ENCODE results near the gene RPL18A. TPM values are rescaled to one million over a fixed set of nuclear protein-coding genes. Genes with fewer than 3 reads are reported as not detected.

The RPL18A gene
- polyA plus RNA-seq, 2 of the 4 experiments (the other 2 are of a cell fraction): 696 to 1,807 TPM

DNA sequence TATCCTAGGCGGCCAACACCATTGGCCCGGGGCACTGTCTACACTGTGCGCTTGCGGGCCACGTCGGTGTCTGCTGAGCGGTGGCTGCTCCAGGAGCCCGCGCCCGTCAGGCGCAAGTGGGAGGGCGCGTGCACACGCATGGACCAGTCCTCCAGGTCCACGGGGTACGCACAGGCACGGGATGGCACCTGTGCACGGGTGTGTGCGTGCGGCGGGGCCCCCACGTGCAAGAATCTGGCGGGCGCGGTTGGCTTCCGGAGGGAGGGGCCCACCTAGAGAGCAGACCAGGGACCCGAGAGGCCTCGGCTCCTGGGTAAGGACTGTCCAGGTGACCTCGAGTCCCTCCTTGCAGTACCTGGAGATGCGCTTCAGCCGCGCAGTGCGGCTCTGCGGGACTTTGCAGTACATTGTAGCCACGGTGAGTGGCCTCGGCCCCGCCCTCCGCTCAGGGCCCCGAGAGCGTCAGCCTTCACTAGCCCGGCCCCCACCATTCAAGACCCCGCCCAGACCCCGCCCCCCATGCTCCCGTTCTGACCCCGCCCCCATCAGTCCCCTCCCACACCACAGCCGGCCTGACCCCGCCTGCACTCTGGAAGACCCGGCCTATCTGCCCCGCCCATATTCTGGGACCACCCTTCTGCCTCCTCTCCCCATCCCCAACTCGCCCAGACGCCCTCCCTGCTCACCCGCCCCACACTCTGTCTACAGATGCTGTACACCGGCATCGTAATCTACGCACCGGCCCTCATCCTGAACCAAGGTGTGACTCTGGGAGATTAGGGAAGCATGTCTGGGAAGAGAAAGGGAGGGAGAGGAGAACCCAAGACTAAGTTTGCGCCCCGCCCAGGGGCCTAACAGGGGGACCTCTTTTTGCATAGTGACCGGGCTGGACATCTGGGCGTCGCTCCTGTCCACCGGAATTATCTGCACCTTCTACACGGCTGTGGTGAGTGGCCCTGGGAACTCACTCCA lies 14.4 kb downstream of the RPL18A start:
- CTCF ChIA-PET: interaction anchor here (1.3 to 10.9 kb wide), 3 partner anchors 59 to 123 kb away, joined by 7 to 295 read pairs (median 58); partner anchors contain the start of gene CCDC124
- TF ChIP-seq, protein P1, sequence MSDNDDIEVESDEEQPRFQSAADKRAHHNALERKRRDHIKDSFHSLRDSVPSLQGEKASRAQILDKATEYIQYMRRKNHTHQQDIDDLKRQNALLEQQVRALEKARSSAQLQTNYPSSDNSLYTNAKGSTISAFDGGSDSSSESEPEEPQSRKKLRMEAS (IDR thresholded peaks at IDR 0.05): peak; percentile 69
- TF ChIP-seq POLR2A (IDR thresholded peaks at IDR 0.05; ENCODE audit: low read length): 0 out of 2 replicates have a peak, but pooled peaks have one; percentile 19
- TF ChIP-seq, protein P2, sequence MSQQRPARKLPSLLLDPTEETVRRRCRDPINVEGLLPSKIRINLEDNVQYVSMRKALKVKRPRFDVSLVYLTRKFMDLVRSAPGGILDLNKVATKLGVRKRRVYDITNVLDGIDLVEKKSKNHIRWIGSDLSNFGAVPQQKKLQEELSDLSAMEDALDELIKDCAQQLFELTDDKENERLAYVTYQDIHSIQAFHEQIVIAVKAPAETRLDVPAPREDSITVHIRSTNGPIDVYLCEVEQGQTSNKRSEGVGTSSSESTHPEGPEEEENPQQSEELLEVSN (IDR thresholded peaks at IDR 0.05; ENCODE audit: borderline replicate concordance, low read depth): peak; percentile 76
- TF ChIP-seq CBX8 (IDR thresholded peaks at IDR 0.05): no peak
- WGBS (ENCODE audit: missing lambda C conversion rate): 28% methylated on average over 19 of the region's 63 CpGs
- Histone ChIP-seq H3K4me1 (no peaks in the 10 kb centered on the region), H3K9me3 (no peaks in the 10 kb centered on the region), H3K4me3 (peak overlapping the region; percentile 52), H3K4me2 (peak overlapping the region; percentile 94), H3K27ac (peak overlapping the region; percentile 65 to 80)
- peak; percentile 49 to 69 for DNase-seq (ENCODE audit: low read depth in 1 of 2, low spot score in 1 of 2)
- no peak for FAIRE-seq
- POLR2A ChIA-PET: no interaction called here
- ATAC-seq: peak; percentile 74 to 81

- Histone ChIP-seq H3K4me3 (no peak overlapping the region), H3K27ac (peak overlapping the region in 1 of 2 experiments; percentile 80; a peak in 3 of 6 replicates), H3K4me1 (no peaks in the 10 kb centered on the region), H3K4me2 (peak overlapping the region; percentile 94; the same call in 2 of the 3 replicates), H3K9me3 (no peaks in the 10 kb centered on the region)
- ATAC-seq: no peak
- POLR2A ChIA-PET: no interaction called here
- no peak for DNase-seq (ENCODE audit: low read depth in 1 of 2, low spot score in 1 of 2)
- FAIRE-seq: no peak
- no peak for TF ChIP-seq EHF (CRISPR knock-in tag; IDR thresholded peaks at IDR 0.05)
- no peak for TF ChIP-seq FOSL2 (IDR thresholded peaks at IDR 0.05)
- no peak for TF ChIP-seq FOSL2 (CRISPR knock-in tag; IDR thresholded peaks at IDR 0.05)
- TF ChIP-seq, protein P2 (IDR thresholded peaks at IDR 0.05; ENCODE audit: borderline replicate concordance, low read depth): no peak
- CTCF ChIA-PET: interaction anchor here (1.3 to 2.4 kb wide), 2 partner anchors 58 to 63 kb away, joined by 7 read pairs; partner anchors contain the start of gene CCDC124
- WGBS (ENCODE audit: missing lambda C conversion rate): 85% methylated on average over 9 of the region's 9 CpGs
Observed at GRCh38 chr19:17874758-17875135, 15.0 kb downstream of the RPL18A start.

DNA sequence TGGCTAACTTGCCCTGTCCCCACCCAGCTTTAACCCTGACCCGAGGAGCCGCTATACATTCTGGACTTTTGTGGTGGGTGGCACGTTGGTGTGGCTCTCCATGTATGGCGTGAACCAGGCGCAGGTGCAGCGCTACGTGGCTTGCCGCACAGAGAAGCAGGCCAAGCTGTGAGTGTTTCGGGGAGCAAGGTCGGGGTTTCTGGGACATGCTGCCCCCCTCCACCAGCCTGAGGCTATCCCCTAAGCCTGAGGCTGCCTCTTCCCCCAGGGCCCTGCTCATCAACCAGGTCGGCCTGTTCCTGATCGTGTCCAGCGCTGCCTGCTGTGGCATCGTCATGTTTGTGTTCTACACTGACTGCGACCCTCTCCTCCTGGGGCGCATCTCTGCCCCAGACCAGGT lies 18.0 kb downstream of the RPL18A start:
- Histone ChIP-seq H3K9me3 (no peaks in the 10 kb centered on the region), H3K4me1 (no peaks in the 10 kb centered on the region), H3K4me3 (no peak overlapping the region), H3K4me2 (no peak overlapping the region), H3K27ac (no peak overlapping the region)
- ATAC-seq (no peak), FAIRE-seq (no peak), DNase-seq (ENCODE audit: low read depth in 1 of 2, low spot score in 1 of 2) (no peak)
- POLR2A ChIA-PET: no interaction called here
- 82% methylated on average over 15 of the region's 16 CpGs for WGBS (ENCODE audit: missing lambda C conversion rate)
- no peak for TF ChIP-seq HEYL (CRISPR knock-in tag; IDR thresholded peaks at IDR 0.05)
- TF ChIP-seq ELK1 (IDR thresholded peaks at IDR 0.05; ENCODE audit: low read depth, low read length): no peak
- TF ChIP-seq USF2 (IDR thresholded peaks at IDR 0.05): no peak
- TF ChIP-seq RNF2 (IDR thresholded peaks at IDR 0.05; ENCODE audit: borderline replicate concordance, low read depth): no peak
- TF ChIP-seq CHD2 (IDR thresholded peaks at IDR 0.05; ENCODE audit: low read length, partially characterized antibody): no peak
- no peak for TF ChIP-seq NFE2L2 (conservative IDR thresholded peaks at IDR 0.05; ENCODE audit: low read length)
- no peak for TF ChIP-seq CBX2 (IDR thresholded peaks at IDR 0.05; ENCODE audit: borderline replicate concordance, low read depth)
- no peak for TF ChIP-seq KDM5A (IDR thresholded peaks at IDR 0.05)
- TF ChIP-seq FOSB (CRISPR knock-in tag; IDR thresholded peaks at IDR 0.05): no peak
- no peak for TF ChIP-seq POLR2A (IDR thresholded peaks at IDR 0.05; ENCODE audit: low read length)
- no peak for TF ChIP-seq MAFK (IDR thresholded peaks at IDR 0.05; ENCODE audit: partially characterized antibody)
- no peak for TF ChIP-seq SMC3 (IDR thresholded peaks at IDR 0.05)
- no peak for TF ChIP-seq GATA3 (IDR thresholded peaks at IDR 0.05; ENCODE audit: borderline replicate concordance)
- no peak for TF ChIP-seq RAD21 (conservative IDR thresholded peaks at IDR 0.05 in 1 of 2, IDR thresholded peaks at IDR 0.05 in 1 of 2)
- no peak for TF ChIP-seq RCOR1 (IDR thresholded peaks at IDR 0.05; ENCODE audit: low read depth, low read length)
- no peak for TF ChIP-seq SREBF2 (IDR thresholded peaks at IDR 0.05)
- TF ChIP-seq ATOH8 (CRISPR knock-in tag; IDR thresholded peaks at IDR 0.05; ENCODE audit: low read depth): no peak
- no peak for TF ChIP-seq HDAC2 (IDR thresholded peaks at IDR 0.05)
- no peak for TF ChIP-seq EHMT2 (IDR thresholded peaks at IDR 0.05; ENCODE audit: low read depth)
- no peak for TF ChIP-seq CEBPB (IDR thresholded peaks at IDR 0.05)
- CTCF ChIA-PET: interaction anchor here (1.0 to 2.1 kb wide), 3 partner anchors 53 to 119 kb away, joined by 3 to 4 read pairs (median 3); no protein-coding TSS in a partner anchor
